Measurements from ENCODE around the gene SCIN.
A peak's percentile ranks its signal among the peaks of the same experiment; 100 is the strongest.
"Not testable (repeated sequence)": the region's sequence is repeated elsewhere in the genome, so short reads cannot be mapped to it uniquely, and the experiment has no call there.

SCIN gene

DNA sequence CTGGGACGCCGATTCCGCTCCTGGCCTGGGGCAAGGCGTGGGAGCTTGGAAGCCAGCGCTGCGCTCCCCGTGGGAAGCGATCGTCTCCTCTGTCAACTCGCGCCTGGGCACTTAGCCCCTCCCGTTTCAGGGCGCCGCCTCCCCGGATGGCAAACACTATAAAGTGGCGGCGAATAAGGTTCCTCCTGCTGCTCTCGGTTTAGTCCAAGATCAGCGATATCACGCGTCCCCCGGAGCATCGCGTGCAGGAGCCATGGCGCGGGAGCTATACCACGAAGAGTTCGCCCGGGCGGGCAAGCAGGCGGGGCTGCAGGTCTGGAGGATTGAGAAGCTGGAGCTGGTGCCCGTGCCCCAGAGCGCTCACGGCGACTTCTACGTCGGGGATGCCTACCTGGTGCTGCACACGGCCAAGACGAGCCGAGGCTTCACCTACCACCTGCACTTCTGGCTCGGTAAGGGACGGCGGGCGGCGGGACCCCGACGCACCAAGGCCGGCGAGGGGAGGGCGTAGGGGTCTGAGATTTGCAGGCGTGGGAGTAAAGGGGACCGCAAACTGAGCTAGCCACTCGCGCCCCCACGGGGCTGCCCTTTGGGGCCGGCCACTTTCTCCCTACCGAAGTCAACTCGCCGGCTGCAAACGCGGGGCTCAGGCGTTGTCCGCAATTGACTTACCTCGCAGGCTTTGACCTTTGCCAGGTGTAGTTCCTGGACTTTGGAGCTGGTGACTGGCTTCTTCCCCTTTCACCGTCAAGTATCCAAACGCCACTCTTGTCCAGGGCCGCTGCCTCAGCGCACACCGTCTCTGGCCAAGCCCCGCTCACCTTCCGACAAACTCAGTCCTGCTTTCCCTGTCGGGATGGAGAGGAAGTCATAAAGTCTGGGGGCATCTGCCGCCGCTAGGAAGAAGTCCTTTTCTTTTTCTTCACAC is at the start of gene SCIN:
TSS of gene SCIN (plus strand) at position 187 of the 928 bp plus-strand sequence. CDS start at position 254, 67 bp downstream.
- ATAC-seq: peak; percentile 32 to 43

DNA sequence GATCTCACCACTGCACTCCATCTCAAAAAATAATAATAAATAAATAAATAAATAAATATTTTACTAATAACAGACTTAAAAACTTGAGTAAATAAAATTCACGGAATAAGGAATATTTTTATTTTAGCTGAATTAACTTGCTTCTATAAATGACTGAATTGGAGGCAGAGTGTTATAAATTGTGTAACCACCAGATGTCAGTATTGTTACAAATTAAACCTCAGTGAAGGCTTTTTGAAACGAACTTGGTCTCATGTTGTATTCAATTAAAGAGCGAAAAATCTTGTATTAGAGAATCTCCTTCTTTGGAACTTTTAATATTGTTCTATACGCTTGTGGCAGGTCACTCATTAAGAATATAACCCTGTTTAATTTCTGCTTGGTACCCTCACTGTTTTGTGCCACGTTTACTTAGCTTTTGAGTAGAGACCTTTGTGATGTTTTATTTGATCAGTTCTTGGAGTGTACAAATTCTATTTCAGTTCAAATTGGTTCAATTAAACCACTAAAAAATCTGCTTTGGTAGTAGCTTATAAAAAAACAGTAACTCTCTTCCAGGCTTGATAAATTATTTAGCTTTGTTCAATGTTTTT is 45.6 kb upstream of the SCIN start:
- no peak for ATAC-seq

DNA sequence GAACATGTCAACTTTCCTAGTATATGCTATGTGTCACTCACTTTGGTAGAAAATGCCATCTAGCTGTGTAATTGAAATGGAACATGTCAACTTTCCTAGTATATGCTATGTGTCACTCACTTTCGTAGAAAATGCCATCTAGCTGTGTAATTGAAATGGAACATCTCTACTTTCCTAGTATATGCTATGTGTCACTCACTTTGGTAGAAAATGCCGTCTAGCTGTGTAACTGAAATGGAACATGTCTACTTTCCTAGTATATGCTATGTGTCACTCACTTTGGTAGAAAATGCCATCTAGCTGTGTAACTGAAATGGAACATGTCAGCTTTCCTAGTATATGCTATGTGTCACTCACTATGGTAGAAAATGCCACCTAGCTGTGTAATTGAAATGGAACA is 43.8 kb upstream of the SCIN start:
- ATAC-seq: not testable (repeated sequence)

- ATAC-seq: not testable (repeated sequence)
Observed at GRCh38 chr7:12527670-12528069, 42.9 kb upstream of the SCIN start.

DNA sequence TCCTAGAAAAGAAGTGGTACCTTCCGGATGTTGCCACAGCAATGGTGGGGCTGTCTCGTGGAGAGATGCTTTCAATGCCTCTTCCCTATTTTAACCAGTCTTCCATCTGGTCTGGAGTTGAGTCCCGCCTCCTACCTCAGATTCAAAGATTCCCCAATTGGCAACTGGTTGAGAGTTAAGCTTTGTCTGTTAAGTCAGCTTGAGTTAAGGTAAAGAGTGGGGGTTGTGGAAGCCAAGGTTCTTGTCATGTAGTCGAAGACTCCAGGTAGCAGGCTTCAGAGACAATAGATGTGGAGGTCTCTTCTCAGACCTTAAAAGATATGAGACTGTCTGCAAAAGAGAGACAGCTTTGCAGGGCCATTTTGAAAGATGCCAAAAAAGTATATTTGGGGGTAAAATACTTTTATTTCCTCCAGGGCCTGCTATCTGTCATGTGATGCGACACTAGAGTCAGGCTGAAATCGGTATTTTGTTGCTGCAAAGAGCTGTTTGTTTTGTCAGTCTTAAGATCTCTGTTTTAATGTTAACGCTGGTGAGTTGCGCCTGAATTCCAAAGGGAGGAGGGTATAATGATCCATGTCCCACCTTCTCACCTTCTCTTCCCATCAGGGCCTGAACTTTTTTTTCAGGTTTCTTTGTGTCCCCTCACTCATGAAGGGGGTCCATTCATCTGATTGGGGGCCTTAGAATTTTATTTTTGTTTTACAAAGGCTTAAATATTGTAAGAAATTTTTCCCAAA is 40.4 kb upstream of the SCIN start:
- no peak for ATAC-seq

GRCh38 chr7:12531784-12532183 is 38.7 kb upstream of the SCIN start:
- ATAC-seq: no peak

GRCh38 chr7:12534046-12534445 is 36.5 kb upstream of the SCIN start:
- no peak for ATAC-seq

DNA sequence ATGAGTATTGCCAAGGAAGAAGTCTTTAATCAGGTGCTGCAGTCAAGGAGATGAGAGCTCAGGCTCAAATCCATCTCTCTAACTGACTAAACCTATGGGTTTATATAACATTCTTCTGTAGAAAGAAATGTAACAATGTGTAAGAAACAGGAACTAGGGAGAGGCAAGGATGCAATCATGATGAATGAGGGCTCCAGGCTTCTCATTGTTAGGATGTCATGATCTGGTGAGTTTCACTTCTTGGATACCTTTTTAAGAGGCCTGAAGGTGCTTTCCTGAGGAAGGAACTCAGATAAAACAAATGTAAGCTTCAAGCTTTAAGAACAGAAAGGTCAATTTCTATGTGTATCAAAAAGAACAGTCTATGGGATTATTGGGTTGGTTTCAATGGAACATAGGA is 30.8 kb upstream of the SCIN start:
- no peak for ATAC-seq

DNA sequence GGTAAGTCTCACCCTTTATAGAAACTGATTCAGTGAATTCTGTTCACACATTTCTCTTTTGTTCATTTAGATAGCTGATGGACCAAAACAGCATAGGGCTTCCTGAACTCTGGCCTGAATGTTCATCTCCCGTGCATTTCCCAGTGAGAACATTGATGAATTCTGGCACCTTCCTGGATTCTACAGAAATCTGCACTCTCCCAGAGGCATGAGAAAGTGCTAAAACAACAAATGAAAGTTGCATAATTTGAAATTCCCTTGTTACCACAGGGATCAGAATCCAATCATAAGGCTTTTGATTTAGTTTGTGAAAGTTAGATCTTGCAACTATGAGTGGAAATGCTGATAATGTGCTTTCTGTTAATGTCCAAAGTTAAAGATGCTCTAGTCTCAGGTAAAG is 29.7 kb upstream of the SCIN start:
- no peak for ATAC-seq

GRCh38 chr7:12543586-12543985 is 26.9 kb upstream of the SCIN start:
- no peak for ATAC-seq

DNA sequence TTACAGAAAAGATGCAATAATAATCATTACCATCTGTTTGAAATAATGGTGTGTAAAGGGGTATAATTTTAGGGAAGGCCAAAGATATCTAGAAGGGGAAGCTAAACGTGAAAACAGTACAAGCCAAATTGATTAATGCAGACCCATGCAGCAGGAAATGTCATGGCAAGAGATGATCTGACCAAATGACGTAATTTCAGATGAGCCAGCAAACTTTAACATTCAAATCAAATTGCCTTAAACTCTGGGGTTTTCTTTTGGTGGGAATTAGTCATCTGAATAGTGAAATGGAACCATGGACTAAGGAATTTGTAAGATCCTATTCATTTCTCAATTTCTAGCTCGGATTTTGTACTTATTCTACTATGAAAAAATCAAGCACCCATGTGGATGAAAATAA is 21.4 kb upstream of the SCIN start:
- no peak for ATAC-seq

GRCh38 chr7:12550956-12551355 is 19.6 kb upstream of the SCIN start:
- no peak for ATAC-seq

DNA sequence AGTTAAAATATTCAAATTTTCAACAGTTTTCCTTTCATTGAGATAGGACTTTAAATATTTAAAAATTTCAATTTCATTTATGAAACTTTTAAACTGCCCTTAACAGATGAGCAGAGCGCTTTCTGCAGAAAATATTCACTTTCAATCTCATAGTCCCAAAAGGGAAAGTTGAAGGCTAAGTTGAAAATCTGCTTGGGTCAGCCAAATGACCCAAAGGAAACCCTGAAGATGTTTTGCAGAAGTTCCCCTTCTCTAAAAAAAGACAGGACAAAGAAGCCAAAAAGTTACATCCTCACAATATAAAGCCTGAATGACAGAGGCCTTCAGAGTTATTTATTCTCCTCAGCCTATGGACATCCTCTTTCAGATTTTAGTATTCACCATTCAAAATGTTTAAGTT is 17.6 kb upstream of the SCIN start:
- ATAC-seq: no peak

DNA sequence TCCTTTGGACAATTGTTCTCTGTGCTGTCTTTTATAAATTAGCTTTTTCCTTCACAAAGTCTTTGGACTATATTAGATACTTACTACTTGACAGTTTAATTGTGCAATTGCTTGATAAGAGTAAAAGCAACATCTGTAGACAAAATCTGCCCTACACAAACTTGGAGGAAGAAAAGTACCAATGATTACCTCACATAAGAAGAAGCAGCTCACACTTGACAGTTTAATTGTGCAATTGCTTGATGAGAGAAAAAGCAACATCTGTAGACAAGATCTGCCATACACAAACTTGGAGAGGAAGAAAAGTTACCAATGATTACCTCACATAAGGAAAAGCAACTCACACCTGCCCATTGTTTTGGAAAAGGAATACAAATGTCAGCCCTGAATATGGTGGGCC is 17.1 kb upstream of the SCIN start:
- ATAC-seq: no peak

DNA sequence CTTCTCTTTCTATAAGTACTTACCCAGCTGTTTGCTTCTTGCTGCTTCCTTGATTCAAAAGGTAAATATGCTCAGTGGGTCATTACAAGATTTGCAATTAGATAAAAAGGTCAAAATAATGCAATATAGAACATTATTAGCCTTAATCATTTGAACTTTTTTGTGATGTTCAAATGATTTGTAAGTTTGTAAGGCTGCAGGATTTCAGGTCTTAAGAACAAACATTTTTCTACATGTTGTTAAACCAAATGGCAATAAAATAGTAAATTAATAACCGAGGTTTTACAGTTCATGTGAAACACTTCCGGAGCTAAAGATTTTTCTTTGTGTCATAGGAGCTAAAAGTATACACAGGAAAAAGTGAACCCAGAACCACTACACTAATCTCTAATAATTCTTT is 16.2 kb upstream of the SCIN start:
- ATAC-seq: no peak

GRCh38 chr7:12554872-12555271 is 15.6 kb upstream of the SCIN start:
- no peak for ATAC-seq

- not testable (repeated sequence) for ATAC-seq
Observed at GRCh38 chr7:12555695-12556094, 14.8 kb upstream of the SCIN start.

DNA sequence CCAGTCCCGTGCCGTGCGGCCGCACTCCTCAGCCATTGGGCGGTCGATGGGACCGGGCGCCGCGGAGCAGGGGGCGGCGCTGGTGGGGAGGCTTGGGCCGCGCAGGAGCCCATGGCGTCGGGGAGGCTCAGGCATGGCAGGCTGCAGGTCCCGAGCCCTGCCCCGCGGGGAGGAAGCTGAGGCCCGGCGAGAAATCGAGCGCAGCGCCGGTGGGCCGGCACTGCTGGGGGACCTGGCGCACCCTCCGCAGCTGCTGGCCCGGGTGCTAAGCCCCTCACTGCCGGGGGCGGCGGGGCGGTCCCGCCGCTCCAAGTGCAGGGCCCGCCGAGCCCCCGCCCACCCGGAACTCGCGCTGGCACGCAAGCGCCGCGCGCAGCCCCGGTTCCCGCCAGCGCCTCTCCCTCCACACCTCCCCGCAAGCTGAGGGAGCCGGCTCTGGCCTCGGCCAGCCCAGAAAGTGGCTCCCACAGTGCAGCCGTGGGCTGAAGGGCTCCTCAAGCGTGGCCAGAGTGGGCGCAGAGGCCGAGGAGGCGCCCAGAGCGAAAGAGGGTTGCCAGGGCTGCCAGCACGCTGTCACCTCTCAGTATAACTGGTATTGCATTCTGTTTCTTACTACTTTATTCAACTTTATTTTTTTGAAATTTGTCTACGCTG is 14.3 kb upstream of the SCIN start:
- ATAC-seq: not testable (repeated sequence)

DNA sequence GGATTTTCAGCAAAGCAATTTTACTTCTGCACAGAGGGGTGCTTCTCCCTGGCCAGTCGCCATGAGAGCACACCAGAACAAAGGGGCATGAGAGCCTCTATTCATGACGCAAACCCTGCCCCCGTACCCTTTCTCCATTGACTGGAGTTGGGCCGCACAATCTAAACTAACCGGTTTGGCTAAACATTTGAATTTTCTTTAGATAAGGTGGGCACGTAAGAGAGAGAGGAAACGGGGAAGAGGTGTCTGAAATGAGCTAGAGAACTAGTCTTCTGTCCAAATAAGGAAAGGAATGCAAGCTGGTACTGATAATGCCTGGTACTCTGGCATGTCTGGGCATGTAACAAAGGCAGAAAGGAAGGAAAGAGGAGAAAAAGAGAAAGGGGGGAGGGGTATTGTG is 13.2 kb upstream of the SCIN start:
- ATAC-seq: no peak

DNA sequence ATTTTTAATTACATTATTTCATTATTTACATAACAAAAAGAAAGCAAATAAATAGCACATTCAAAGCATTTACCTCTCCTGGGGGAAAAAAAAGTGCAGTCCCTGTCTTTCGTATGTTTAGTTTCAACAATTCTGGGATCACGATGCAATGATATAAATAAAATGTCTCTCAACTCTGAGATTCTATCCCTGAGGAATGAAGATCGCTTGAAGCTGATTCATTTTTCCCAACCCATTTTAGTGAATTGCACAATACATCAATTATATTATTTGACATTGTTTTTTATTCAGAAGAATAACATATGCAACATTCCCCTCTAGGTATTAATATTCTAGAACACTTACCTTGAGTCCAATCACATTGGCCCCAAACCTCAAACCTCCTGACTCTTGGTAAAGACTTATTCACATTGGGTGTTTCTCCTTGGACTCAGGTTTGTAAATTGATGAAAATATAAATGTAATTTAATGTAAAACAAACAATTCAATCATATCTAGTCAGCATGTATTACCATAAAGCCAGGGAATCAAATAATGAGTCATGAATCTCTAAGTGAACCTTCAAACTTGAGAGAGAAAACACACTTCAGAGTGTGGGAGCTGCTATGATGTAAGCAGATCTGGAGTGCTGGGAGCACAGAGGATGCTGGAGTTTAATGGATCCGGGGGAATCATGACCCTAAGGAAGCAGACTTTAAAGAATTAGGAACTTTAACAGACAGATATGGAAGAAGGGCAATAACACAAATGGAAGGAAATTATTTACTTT is 5.3 kb upstream of the SCIN start:
- ATAC-seq: no peak

DNA sequence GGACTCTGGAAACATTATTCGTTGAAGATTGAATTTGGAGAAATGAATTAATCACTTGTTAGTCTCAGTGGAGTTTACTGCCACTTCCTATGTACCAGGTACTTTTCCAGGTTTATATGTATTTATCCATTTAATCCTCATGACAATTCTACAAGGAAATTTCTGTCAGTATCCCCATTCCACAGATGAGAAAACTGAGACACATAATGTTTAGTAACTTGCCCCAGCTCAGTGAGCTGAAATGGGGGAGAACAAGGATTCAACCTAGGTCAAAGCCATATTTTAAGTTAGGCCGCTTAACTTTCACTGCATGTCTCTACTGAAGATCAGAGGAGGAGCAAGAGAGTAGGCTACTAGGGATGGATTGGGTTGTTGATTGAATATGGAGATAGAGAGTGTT is 4.6 kb upstream of the SCIN start:
- ATAC-seq: no peak

DNA sequence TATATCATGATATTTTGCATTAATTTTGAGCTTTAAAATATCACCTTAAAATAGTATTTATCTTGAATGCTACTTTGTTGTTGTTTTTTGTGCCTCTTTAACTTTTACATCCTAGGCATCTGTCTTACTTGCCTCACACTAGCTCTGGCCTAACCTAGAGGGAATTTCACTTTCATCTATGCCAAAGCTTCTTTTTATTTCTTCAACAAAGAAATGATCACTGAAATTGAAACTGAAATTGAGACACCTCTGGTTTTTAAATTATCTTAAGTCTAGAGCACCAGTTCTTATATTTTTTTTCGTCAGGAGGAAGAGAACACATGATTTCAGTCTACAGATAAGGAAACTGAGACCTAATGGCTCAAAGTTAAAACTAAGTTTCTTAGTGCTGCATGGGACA is 3.5 kb upstream of the SCIN start:
- peak in 1 of 2 donors; percentile 20 for ATAC-seq
